GM23338 (cell line): ENCODE data around the gene ERFE. TPM values are rescaled to one million over a fixed set of nuclear protein-coding genes. Genes with fewer than 3 reads are reported as not detected.

Source experiments
- ATAC-seq: fragments of 200-7000 bp; cut with Tn5 transposase; 3 replicates; pipeline ENCODE4 v1.9.1; 2020
- DNase-seq: peaks from one replicate; pipeline ENCODE4 v3.0.0-alpha.2; 2015; ENCODE audit warnings: low spot score
- H2AFZ ChIP-seq: fragments of 200-600 bp; sonication (generic); 2 replicates; pipeline ENCODE4 v1.8.0; 2016; ENCODE audit warnings: antibody characterized with exemption, mild to moderate bottlenecking, moderate library complexity
- H3F3A ChIP-seq: fragments of 200-600 bp; sonication (generic); replicated peaks from 2 replicates; pipeline ENCODE4 v1.8.0; 2017; ENCODE audit warnings: antibody characterized with exemption, mixed run types, low read depth
- H3K27ac ChIP-seq: fragments of 200-600 bp; sonication (generic); 2 replicates; pipeline ENCODE4 v1.6.1; 2016; ENCODE audit warnings: low read depth
- H3K27me3 ChIP-seq: fragments of 200-600 bp; sonication (generic); 2 replicates; pipeline ENCODE4 v1.8.0; 2016; ENCODE audit warnings: mild to moderate bottlenecking, mixed run types, moderate library complexity; ENCODE audit not compliant: insufficient read depth
- H3K36me3 ChIP-seq: fragments of 200-600 bp; sonication (generic); 2 replicates; pipeline ENCODE4 v1.8.0; 2016; ENCODE audit warnings: mild to moderate bottlenecking; ENCODE audit not compliant: insufficient read depth
- H3K4me1 ChIP-seq: fragments of 200-600 bp; sonication (generic); 2 replicates; pipeline ENCODE4 v1.8.0; 2016; ENCODE audit warnings: mild to moderate bottlenecking, moderate library complexity; ENCODE audit not compliant: insufficient read depth
- H3K4me2 ChIP-seq: fragments of 200-600 bp; sonication (generic); 2 replicates; pipeline ENCODE4 v1.7.1; 2017; ENCODE audit warnings: mixed run types
- H3K4me3 ChIP-seq: fragments of 200-600 bp; sonication (generic); 2 replicates; pipeline ENCODE4 v1.6.1; 2016; ENCODE audit warnings: mixed run types
- H3K79me2 ChIP-seq: fragments of 200-600 bp; sonication (generic); replicated peaks from 2 replicates; pipeline ENCODE4 v1.8.0; 2017; ENCODE audit warnings: mild to moderate bottlenecking; ENCODE audit not compliant: insufficient read depth
- H3K9me2 ChIP-seq: fragments of 200-600 bp; sonication (generic); 2 replicates; pipeline ENCODE4 v1.8.0; 2017; ENCODE audit not compliant: insufficient read depth
- H4K20me1 ChIP-seq: fragments of 200-600 bp; sonication (generic); replicated peaks from 2 replicates; pipeline ENCODE4 v1.8.0; 2017; ENCODE audit warnings: mild to moderate bottlenecking; ENCODE audit not compliant: insufficient read depth
- H3K27ac Mint-ChIP-seq: 2 replicates; pipeline ENCODE4 v1.8.0; 2020; ENCODE audit warnings: inconsistent platforms, mild to moderate bottlenecking, moderate library complexity, mixed read lengths
- H3K27me3 Mint-ChIP-seq: 3 replicates; pipeline ENCODE4 v1.8.0; 2022; ENCODE audit warnings: low read depth, mild to moderate bottlenecking, moderate library complexity, mixed read lengths, inconsistent platforms; ENCODE audit not compliant: insufficient read depth, poor library complexity
- H3K36me3 Mint-ChIP-seq: 3 replicates; pipeline ENCODE4 v1.8.0; 2021; ENCODE audit warnings: low read depth, mild to moderate bottlenecking, inconsistent platforms, moderate library complexity, mixed read lengths
- H3K4me1 Mint-ChIP-seq: 3 replicates; pipeline ENCODE4 v1.8.0; 2020; ENCODE audit warnings: mild to moderate bottlenecking, inconsistent platforms, mixed read lengths
- H3K4me3 Mint-ChIP-seq: 3 replicates; pipeline ENCODE4 v1.8.0; 2021; ENCODE audit warnings: moderate library complexity, mild to moderate bottlenecking, inconsistent platforms, mixed read lengths
- H3K9me3 Mint-ChIP-seq: 3 replicates; pipeline ENCODE4 v1.8.0; 2020; ENCODE audit warnings: moderate library complexity, mild to moderate bottlenecking, inconsistent platforms, mixed read lengths
- CREB1 ChIP-seq: fragments of 250-450 bp; sonication (Bioruptor Pico); IDR thresholded peaks from 2 replicates; pipeline ENCODE4 v1.5.0; 2020; ENCODE audit warnings: low read depth, mild to moderate bottlenecking, moderate library complexity
- CTCF ChIP-seq, 2 experiments: fragments of 200-600 bp in 1 of 2; sonication (generic) in 1 of 2; conservative IDR thresholded peaks; 2 replicates each; pipeline versions ENCODE4 v1.5.1 to v1.6.1; 2016 to 2017; ENCODE audit warnings: antibody characterized with exemption in 2 of 2, low read depth in 2 of 2, mild to moderate bottlenecking in 2 of 2, moderate library complexity in 1 of 2
- ETS1 ChIP-seq: IDR thresholded peaks from 2 replicates; pipeline ENCODE4 v1.6.1; 2016; ENCODE audit warnings: antibody characterized with exemption
- EZH2 ChIP-seq: fragments of 200-600 bp; sonication (generic); IDR thresholded peaks from one replicate; pipeline ENCODE4 v1.8.0; 2017; ENCODE audit warnings: antibody characterized with exemption, mild to moderate bottlenecking, low read depth; ENCODE audit not compliant: unreplicated experiment
- EZH2phosphoT487 ChIP-seq: fragments of 200-600 bp; sonication (generic); IDR thresholded peaks from one replicate; pipeline ENCODE4 v1.8.1; 2018; ENCODE audit warnings: antibody characterized with exemption; ENCODE audit not compliant: unreplicated experiment
- NANOG ChIP-seq: IDR thresholded peaks from 2 replicates; pipeline ENCODE4 v1.6.1; 2016; ENCODE audit warnings: antibody characterized with exemption, borderline replicate concordance
- POLR2AphosphoS5 ChIP-seq: IDR thresholded peaks from 2 replicates; pipeline ENCODE4 v1.6.1; 2016; ENCODE audit warnings: antibody characterized with exemption, low read depth
- STAT1 ChIP-seq: IDR thresholded peaks from one replicate; pipeline ENCODE4 v1.6.1; 2016; ENCODE audit warnings: antibody characterized with exemption; ENCODE audit not compliant: unreplicated experiment
- ZNF331 ChIP-seq: fragments of 250-450 bp; sonication (Bioruptor Pico); IDR thresholded peaks from 2 replicates; pipeline ENCODE4 v1.5.0; 2020; ENCODE audit warnings: low read depth, mild to moderate bottlenecking, moderate library complexity
- ZNF462 ChIP-seq: fragments of 250-450 bp; sonication (Bioruptor Pico); IDR thresholded peaks from 2 replicates; pipeline ENCODE4 v1.5.0; 2020; ENCODE audit warnings: mild to moderate bottlenecking, moderate library complexity
- polyA plus RNA-seq: library from polyadenylated mRNA; unstranded; fragments of >200 nt; fragmentation: Nextera tagmentation; extraction: Ambion mirVana; gene quantifications from 2 replicates; pipeline ENCODE4 v1.2.1, GENCODE V29; 2016
- total RNA-seq: library from RNA; depleted of rRNA; stranded (reverse); fragments of >200 nt; shearing (Covaris generic); gene quantifications from 2 replicates; pipeline ENCODE4 v1.2.3, GENCODE V29; 2014

Gene ERFE
- total and polyA plus RNA-seq, 2 experiments from 2014 or later, result 1.0 to 3.3 TPM

- no peak overlapping the region for H3K4me3 ChIP-seq
- Mint-ChIP-seq H3K27me3 (peaks cover 5% of the 10 kb centered on the region), H3K27ac (no peak overlapping the region), H3K9me3 (no peaks in the 10 kb centered on the region), H3K36me3 (no peaks in the 10 kb centered on the region), H3K4me1 (no peaks in the 10 kb centered on the region), H3K4me3 (peak overlapping the region; percentile 22; the same call in 1 of the 3 replicates)
- ATAC-seq (peak; percentile 47), DNase-seq (no peak)
- no peaks in the 10 kb centered on the region for H3K9me2 ChIP-seq
- peak overlapping the region; percentile 72; the same call in 1 of the 2 replicates for H3K4me2 ChIP-seq
- H3K79me2 ChIP-seq, result no peaks in the 10 kb centered on the region
- TF ChIP-seq EZH2, result no peak
- TF ChIP-seq CTCF (conservative IDR thresholded peaks at IDR 0.05; ENCODE audit: low read depth in 2 of 2), result 0 out of 4 replicates have a peak, but pooled peaks of 1 of the 2 experiments have one; percentile 3
- TF ChIP-seq STAT1, result no peak
- peak; percentile 52; the same call in 1 of the 2 replicates for TF ChIP-seq ZNF331 (CRISPR knock-in tag)
- TF ChIP-seq CREB1 (CRISPR knock-in tag), result no peak
- TF ChIP-seq ZNF462 (CRISPR knock-in tag), result no peak
- TF ChIP-seq ETS1, result no peak
- TF ChIP-seq POLR2AphosphoS5, result no peak
- no peak for TF ChIP-seq EZH2phosphoT487
- TF ChIP-seq NANOG, result no peak
- H3K27me3 ChIP-seq, result no peaks in the 10 kb centered on the region
- no peaks in the 10 kb centered on the region for H3K36me3 ChIP-seq
- peaks cover 9% of the 10 kb centered on the region; the same call in 1 of the 2 replicates for H3F3A ChIP-seq
- H4K20me1 ChIP-seq, result no peaks in the 10 kb centered on the region
- no peak overlapping the region for H3K27ac ChIP-seq
- peak overlapping the region; percentile 97 for H2AFZ ChIP-seq
- H3K4me1 ChIP-seq, result no peaks in the 10 kb centered on the region
Measured at GRCh38 chr2:238127165-238128060, 31.4 kb upstream of the ERFE start.
